HG03097 (cell line): Measurements from ENCODE around the gene OR1J2.
"Not testable (repeated sequence)": the region's sequence is repeated elsewhere in the genome, so short reads cannot be mapped to it uniquely, and the experiment has no call there.

Experiments
- ATAC-seq: cut with Tn5 transposase; IDR thresholded peaks from one replicate; pipeline ENCODE4 v1.9.1; 2021; ENCODE audit not compliant: unreplicated experiment, low FRiP score

Gene OR1J2

GRCh38 chr9:122510502-122510901, at the start of gene OR1J2:
OR1J2 (plus strand) TSS chr9:122510802; CDS start chr9:122510802, 0 bp downstream.
- no peak for ATAC-seq

DNA sequence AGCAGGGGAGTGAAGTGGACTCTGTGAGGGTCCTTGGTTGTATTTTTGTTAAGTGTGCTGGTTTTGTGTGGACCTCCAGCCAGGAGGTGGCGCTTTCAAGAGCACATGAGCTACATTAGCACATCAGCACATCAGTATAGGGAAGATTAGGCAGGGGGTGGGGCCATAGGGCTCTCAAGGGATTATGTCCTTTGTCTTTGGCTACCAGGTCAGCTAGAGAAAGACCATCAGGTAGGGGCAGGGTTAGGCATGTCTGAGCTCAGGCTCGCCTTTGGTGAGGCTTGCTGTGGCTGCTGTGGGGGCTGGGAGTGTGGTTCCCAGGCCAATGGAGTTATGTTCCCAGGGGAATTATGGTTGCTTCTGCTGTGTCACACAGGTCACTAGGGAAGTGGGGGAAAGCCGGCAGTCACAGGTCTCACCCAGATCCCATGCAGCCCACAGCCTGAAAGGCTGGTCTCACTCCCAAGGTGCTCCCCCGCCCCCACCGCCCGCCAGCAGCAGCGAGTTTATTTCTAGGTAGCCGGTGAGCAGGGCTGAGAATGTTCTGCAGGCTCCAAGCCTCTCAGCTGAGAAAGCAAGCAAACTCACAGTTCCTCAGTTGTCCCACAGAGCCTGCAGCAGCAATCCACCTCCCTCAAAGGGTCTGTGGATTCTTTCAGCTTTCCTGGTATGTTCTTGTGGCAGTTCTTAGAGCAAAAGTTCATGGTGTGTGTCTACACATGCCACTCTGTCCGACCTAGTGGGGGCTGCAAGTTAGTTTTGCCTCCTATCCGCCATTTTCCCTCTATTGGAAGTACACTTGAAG, 46.6 kb upstream of the OR1J2 start:
- ATAC-seq = peak; percentile 65

DNA sequence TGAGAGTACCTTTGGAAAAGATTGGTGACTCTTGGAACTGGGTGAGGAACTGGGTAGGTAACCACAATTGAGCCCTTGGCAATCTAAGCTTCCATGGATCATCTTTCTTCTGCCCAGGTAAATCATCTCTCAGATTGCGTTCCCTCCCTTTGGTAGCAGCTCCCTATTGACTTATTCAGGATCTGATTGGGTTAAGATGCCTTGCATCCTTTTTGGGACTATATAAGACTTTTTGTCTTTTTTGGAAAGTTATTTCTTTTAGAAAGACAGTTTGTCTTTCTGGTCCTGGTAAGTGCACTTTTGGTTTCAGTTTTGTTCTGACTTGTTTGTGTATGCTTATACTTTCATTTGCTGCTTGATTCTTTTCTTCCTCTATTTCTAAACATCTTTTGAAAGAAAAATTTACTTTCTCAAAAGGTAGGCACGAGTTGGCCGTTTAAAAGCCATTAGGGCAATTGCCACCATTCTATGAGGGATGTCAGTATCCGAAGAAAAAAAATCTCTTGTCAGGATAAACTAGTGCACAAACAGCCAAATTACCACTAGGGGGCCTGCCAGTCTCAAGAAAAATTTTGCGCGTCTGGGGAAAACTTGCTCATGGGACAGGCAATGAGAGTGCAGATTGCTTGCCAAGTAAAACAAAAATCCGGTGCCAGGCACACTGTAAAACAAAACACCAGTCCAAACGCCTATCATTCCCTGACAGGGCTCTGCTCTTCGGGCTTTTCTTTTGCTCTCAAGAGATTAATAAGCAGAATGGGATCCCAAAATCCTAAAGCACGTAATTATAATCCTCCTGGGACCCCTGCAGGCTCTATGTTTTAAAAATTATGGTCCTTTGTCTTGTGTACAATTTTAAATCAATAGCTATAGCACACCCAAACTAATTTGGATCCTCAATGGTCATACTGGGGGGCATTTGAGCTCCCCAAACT, 45.7 kb upstream of the OR1J2 start:
- ATAC-seq = peak; percentile 74

DNA sequence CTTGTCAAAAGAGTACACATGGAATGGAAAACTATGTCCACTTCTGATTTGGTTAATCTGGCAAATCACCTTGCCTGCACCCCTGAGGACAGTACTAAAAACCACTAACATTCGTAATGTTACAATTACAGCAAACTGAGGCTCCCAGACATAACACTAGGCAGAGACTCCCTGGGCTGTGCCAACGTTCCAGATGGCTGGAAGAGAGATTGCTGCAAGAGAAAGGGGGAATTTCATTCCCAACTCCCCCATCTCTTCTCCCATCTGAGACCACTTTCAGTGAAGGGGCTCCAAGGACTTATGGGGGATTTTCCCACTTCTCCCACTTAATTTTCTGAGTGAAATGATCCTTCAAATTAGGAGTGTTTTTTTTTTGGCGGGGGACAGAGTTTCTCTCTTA, 44.1 kb upstream of the OR1J2 start:
- ATAC-seq = no peak

DNA sequence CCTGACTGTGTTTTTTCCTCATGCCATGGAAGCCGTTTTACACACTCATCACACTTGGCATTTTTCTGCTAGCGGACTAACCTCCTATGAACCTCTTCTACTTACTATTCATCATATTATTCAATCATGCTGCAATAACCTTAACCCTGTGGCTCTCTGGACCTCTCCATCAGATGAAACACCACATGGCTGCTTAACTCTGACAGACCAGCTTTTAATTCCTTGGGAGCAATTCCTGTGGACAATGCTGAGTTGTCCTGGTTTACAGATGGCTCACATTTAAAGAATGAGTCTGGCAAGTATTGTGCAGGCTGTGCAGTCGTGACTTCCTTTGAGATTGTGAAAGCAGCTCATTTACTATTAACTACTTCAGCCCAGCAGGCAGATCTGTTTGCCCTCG, 41.9 kb upstream of the OR1J2 start:
- ATAC-seq = no peak

- no peak for ATAC-seq
These were observed 36.0 kb upstream of the OR1J2 start for GRCh38 chr9:122474561-122474960.

DNA sequence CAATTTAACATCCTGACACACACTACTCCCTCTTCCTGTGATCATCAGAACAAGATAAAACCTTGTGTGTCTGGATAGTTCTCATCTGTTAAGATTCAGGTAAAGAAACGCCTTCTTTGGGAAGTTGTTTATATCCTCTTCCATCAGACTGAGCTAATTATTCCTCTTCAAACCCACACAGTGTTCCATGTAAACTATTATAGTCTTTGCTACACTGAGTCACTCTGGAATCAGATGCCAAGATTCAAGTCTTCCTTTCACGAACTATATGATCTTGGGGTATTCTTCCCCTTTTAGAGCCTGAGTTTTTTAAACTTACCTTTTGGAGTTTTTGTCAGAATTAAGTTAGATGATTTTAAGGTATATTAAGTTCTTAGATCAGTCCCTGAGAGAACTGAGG, 34.9 kb upstream of the OR1J2 start:
- no peak for ATAC-seq

DNA sequence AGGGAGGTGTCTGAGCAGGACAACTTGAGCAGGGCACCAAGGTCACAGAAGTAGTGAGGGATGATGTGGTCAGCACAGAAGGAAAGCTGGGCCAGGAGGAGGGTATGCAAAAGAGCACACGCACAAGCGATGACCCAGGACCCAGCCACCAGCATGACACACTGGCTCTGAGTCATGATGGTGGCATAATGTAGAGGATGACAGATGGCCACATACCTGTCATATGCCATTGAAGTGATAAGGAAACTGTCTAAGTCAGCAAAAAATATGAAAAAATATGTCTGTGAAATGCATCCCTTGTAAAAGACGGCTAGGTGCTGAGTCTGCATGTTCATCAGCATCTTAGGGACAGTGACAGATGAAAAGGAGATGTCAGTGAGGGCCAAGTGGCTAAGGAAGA, 33.3 kb upstream of the OR1J2 start:
- no peak for ATAC-seq

DNA sequence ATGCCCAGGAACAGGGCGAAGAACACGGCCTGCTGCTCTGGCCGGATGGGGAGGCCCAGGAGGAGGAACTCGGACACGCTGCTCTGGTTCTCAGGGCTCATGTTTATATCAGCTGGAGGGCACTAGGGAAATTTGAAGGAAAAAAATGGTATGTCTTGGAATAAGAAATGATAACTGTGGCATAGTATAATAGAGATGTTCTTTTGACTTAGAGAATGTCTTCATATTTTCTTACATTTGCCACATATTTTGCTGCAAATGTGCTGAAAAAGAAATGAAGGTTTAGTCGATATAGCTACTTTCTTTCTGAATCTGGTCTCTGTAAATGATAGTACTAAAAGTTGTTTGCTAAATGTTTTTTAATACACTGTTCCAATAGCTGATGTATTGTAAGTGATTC, 32.8 kb upstream of the OR1J2 start, which contains the start of gene OR1J1:
Gene OR1J1, minus strand, starts transcription at position 101 of the 400 bp plus-strand sequence. Its CDS starts 0 bp downstream, at position 101.
- ATAC-seq = no peak

DNA sequence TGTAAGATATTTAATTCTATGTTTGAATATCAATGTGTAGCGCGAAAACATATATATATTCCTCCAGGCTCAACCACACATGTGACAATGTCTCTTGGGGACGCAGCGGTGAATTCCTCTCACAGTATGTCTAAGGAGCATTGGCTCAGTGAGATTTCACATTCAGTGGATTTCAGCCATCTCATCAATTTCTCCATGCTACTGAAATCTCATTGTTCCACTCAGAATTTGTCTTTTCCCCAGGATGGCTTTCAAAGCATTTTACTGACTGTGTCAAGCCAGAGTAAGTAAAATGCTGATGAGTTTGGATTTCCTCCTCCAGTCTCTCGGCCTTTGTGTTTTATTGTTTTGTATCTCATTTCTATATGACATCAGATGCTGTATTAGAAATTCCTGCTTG, 31.5 kb upstream of the OR1J2 start:
- no peak for ATAC-seq

DNA sequence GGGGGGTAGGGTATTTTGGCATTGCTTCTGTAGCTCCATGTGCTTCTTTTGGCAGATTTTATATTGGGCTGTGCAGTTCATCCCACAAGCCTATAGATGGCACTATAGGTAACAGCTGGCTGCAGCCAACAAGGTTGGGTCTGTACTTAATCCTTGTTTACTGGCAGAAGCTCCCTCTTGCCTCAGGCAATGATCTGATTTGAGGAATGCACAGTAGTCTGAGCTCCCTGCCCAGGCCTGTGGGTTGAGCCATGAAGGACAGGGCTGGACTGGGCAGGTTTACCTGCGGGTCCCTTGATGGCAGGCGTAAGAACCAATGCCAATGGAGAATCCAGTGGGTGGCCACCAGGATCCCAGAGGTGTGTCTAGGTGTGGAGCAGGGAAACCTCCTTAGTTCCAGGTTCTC, 11.7 kb upstream of the OR1J2 start:
- ATAC-seq = no peak

- ATAC-seq = no peak
These were observed 3.6 kb upstream of the OR1J2 start for GRCh38 chr9:122506964-122507363.

DNA sequence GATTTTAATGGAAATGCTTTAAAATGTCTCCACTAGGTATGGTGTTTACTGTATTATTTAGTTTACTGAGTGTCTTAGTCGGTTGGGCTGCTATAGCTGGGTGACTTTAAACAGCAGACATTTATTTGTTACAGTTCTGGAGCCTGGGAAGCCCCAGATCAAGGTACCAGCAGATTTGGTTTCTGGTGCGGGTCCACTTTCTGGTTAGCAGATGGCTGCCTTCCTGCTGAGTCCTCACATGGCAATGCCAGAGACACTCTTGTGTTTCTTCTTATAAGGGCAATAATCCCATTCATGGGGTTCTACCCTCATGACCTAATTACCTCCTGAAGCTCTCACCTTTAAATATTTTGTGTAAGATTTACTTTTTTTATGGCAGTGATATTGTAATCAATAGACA, 7.6 kb downstream of the OR1J2 start:
- ATAC-seq = no peak

- no peak for ATAC-seq
These were observed 8.2 kb downstream of the OR1J2 start, which contains the start of gene OR1J4 for GRCh38 chr9:122518841-122519240. OR1J4 (plus strand) TSS chr9:122519141; CDS start chr9:122519141, 0 bp downstream.

DNA sequence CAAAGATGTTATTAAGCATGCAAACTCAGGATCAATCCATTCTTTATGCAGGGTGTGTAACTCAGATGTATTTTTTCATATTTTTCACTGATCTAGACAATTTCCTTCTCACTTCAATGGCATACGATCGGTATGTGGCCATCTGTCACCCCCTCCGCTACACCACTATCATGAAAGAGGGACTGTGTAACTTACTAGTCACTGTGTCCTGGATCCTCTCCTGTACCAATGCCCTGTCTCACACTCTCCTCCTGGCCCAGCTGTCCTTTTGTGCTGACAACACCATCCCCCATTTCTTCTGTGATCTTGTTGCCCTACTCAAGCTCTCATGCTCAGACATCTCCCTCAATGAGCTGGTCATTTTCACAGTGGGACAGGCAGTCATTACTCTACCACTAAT, 8.8 kb downstream of the OR1J2 start:
- ATAC-seq = no peak

- ATAC-seq = no peak
These were observed 16.0 kb downstream of the OR1J2 start for GRCh38 chr9:122526602-122527001.

DNA sequence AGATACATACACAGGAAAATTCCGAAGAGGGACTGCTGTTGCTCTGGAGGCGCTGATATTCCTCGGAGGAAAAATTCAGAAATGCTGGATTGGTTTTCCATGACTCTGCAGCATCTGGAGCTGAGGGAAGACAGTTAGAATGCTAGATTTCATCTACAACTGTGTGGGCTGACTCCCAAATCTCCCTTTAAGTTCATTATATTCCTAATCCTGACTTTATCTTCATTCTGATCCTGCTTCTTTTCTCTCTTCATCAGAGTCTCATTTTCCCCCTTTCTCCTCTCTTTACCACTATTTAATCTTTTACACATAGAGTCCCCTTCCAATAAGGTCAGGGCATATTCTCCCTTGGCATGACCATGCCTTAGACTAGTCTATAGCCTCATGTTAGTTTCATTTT, 16.6 kb downstream of the OR1J2 start, which contains the start of gene OR1N1:
Gene OR1N1, minus strand, starts transcription at position 101 of the 400 bp plus-strand sequence. Its CDS starts 0 bp downstream, at position 101.
- no peak for ATAC-seq

DNA sequence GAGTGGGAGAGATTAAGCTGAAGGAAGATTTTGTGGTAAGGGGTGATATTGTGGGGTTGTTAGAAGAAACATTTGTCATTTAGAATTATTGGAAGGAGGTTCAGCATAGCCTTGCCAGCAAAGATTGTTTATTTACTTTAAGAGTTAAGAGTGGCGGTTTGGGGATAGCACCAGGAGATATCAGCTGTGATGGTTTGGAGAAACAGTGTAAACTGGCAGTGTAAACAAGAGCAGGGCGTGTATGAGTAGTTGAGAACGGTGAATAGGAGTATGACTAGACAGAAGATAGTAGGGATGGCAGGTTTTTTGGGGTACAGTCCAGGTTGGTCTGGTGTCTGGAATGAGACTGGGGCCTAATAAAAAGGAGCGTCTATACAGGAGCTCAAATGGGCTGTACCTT, 20.6 kb downstream of the OR1J2 start:
- not testable (repeated sequence) for ATAC-seq

GRCh38 chr9:122536134-122536533, 25.5 kb downstream of the OR1J2 start:
- no peak for ATAC-seq

DNA sequence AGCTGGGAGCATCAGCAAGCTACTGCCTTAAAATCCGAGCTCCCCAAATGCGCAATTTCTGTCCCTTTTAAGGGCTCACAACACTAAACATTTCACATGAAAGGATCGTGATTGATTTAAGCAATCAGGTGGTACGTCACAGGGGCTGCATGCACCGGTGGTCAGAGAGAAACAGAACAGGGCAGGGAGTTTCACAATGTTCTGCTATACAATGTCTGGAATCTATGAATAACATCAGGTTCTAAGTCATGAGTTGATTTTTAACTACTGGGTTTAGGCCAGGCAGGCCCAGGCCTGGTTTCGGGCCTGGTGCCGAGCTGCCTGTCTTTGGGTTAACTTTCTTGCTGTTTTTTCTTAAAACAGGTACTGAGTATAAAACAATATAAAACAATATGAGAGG, 26.5 kb downstream of the OR1J2 start:
- not testable (repeated sequence) for ATAC-seq

GRCh38 chr9:122538757-122539156, 28.2 kb downstream of the OR1J2 start:
- ATAC-seq = no peak
